ENCODE data around the gene LCA5L. TPM values are rescaled to one million over a fixed set of nuclear protein-coding genes. Genes with fewer than 3 reads are reported as not detected.

LCA5L gene
- total and polyA plus RNA-seq, 2 of the 13 experiments (the other 11 are each of a cell fraction or from before 2014, with no cell fraction given), result 0.13 to 0.55 TPM

DNA sequence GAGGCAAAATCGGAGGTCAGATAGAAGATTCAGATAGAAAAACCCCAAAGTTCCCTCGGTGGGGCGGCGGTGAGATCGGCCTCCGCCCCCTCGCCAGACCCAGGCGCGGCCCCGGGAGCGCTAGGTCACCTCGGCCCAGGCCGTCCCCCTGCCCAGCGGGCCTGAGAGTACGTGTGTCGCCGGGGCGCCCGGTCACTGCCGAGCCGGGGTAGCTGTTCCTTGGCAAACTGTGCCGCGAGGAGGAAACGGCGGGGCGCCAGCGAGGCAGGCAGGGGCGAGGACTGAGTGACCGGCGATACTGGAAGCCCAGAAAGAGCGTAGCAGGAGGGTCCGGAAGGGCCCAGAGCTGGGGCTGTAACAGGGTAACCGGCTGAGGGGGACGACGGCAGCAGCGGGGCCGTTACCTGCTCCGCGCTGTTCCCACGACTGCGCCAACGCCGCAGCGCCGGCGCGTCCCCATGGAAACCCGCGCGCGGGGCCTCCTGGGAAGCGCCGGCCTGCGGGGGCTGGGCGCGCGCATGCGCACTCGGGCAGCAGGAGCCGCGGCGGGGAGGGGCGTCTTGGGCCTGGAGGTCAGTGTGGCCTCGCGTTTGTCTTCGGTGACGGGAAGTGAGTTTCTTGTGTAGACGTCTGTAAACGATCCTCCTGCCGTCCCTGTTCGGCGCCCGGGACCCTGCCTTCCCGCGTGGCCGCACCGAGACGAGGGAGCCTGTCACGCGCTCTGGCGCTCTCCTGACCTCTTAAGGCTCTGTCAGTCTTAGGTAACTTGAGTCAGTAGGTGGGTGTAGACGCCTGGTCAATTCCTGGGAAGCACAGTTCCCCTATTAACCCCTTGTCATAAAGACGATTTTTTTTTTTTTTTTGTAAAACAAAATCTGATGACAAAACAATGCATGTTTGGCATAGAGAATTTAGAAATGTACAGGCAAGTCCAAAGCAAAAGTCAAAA, at the start of gene LCA5L (continued):
- TF ChIP-seq, protein P1, sequence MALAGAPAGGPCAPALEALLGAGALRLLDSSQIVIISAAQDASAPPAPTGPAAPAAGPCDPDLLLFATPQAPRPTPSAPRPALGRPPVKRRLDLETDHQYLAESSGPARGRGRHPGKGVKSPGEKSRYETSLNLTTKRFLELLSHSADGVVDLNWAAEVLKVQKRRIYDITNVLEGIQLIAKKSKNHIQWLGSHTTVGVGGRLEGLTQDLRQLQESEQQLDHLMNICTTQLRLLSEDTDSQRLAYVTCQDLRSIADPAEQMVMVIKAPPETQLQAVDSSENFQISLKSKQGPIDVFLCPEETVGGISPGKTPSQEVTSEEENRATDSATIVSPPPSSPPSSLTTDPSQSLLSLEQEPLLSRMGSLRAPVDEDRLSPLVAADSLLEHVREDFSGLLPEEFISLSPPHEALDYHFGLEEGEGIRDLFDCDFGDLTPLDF (CRISPR knock-in tag; IDR thresholded peaks at IDR 0.05), result 0 out of 2 replicates have a peak, but pooled peaks have one; percentile 23
- TF ChIP-seq SPEN (CRISPR knock-in tag; IDR thresholded peaks at IDR 0.05; ENCODE audit: low read depth) (peak; percentile 65; the same call in 1 of the 2 replicates), ELF3 (CRISPR knock-in tag; IDR thresholded peaks at IDR 0.05) (peak; percentile 33; the same call in 1 of the 2 replicates), PHF8 (CRISPR knock-in tag; IDR thresholded peaks at IDR 0.05) (peak; percentile 78), FOXM1 (CRISPR knock-in tag; IDR thresholded peaks at IDR 0.05) (no peak), ZNF652 (CRISPR knock-in tag; IDR thresholded peaks at IDR 0.05; ENCODE audit: borderline replicate concordance, low read depth) (peak; percentile 75), HDAC1 (CRISPR knock-in tag; IDR thresholded peaks at IDR 0.05) (peak; percentile 91), ZNF160 (CRISPR knock-in tag; IDR thresholded peaks at IDR 0.05) (peak; percentile 73; the same call in 1 of the 2 replicates), SP1 (IDR thresholded peaks at IDR 0.05) (no peak), SP1 (CRISPR knock-in tag; IDR thresholded peaks at IDR 0.05) (no peak), ZNF746 (CRISPR knock-in tag; IDR thresholded peaks at IDR 0.05) (no peak), ZNF292 (CRISPR knock-in tag; IDR thresholded peaks at IDR 0.05; ENCODE audit: borderline replicate concordance, low read depth) (0 out of 2 replicates have a peak, but pooled peaks have one; percentile 58), ZNF766 (CRISPR knock-in tag; IDR thresholded peaks at IDR 0.05; ENCODE audit: borderline replicate concordance) (peak; percentile 8; the same call in 1 of the 2 replicates), ZNF776 (CRISPR knock-in tag; IDR thresholded peaks at IDR 0.05) (peak; percentile 82; the same call in 1 of the 2 replicates), PHF20 (CRISPR knock-in tag; IDR thresholded peaks at IDR 0.05) (peak; percentile 65), SAFB2 (CRISPR knock-in tag; IDR thresholded peaks at IDR 0.05; ENCODE audit: borderline replicate concordance, low read depth) (0 out of 2 replicates have a peak, but pooled peaks have one; percentile 43), CBX2 (IDR thresholded peaks at IDR 0.05; ENCODE audit: low read depth, low read length) (no peak), CBX2 (CRISPR knock-in tag; IDR thresholded peaks at IDR 0.05; ENCODE audit: low read depth) (no peak), ZNF605 (CRISPR knock-in tag; IDR thresholded peaks at IDR 0.05) (peak; percentile 24; the same call in 1 of the 2 replicates), SIX1 (CRISPR knock-in tag; IDR thresholded peaks at IDR 0.05; ENCODE audit: borderline replicate concordance) (no peak)
- TF ChIP-seq, protein P2, sequence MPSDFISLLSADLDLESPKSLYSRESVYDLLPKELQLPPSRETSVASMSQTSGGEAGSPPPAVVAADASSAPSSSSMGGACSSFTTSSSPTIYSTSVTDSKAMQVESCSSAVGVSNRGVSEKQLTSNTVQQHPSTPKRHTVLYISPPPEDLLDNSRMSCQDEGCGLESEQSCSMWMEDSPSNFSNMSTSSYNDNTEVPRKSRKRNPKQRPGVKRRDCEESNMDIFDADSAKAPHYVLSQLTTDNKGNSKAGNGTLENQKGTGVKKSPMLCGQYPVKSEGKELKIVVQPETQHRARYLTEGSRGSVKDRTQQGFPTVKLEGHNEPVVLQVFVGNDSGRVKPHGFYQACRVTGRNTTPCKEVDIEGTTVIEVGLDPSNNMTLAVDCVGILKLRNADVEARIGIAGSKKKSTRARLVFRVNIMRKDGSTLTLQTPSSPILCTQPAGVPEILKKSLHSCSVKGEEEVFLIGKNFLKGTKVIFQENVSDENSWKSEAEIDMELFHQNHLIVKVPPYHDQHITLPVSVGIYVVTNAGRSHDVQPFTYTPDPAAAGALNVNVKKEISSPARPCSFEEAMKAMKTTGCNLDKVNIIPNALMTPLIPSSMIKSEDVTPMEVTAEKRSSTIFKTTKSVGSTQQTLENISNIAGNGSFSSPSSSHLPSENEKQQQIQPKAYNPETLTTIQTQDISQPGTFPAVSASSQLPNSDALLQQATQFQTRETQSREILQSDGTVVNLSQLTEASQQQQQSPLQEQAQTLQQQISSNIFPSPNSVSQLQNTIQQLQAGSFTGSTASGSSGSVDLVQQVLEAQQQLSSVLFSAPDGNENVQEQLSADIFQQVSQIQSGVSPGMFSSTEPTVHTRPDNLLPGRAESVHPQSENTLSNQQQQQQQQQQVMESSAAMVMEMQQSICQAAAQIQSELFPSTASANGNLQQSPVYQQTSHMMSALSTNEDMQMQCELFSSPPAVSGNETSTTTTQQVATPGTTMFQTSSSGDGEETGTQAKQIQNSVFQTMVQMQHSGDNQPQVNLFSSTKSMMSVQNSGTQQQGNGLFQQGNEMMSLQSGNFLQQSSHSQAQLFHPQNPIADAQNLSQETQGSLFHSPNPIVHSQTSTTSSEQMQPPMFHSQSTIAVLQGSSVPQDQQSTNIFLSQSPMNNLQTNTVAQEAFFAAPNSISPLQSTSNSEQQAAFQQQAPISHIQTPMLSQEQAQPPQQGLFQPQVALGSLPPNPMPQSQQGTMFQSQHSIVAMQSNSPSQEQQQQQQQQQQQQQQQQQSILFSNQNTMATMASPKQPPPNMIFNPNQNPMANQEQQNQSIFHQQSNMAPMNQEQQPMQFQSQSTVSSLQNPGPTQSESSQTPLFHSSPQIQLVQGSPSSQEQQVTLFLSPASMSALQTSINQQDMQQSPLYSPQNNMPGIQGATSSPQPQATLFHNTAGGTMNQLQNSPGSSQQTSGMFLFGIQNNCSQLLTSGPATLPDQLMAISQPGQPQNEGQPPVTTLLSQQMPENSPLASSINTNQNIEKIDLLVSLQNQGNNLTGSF (CRISPR knock-in tag; IDR thresholded peaks at IDR 0.05), result no peak
- TF ChIP-seq, protein P3, sequence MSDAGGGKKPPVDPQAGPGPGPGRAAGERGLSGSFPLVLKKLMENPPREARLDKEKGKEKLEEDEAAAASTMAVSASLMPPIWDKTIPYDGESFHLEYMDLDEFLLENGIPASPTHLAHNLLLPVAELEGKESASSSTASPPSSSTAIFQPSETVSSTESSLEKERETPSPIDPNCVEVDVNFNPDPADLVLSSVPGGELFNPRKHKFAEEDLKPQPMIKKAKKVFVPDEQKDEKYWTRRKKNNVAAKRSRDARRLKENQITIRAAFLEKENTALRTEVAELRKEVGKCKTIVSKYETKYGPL (CRISPR knock-in tag; IDR thresholded peaks at IDR 0.05), result 0 out of 2 replicates have a peak, but pooled peaks have one; percentile 20
- TF ChIP-seq, protein P4, sequence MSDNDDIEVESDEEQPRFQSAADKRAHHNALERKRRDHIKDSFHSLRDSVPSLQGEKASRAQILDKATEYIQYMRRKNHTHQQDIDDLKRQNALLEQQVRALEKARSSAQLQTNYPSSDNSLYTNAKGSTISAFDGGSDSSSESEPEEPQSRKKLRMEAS (IDR thresholded peaks at IDR 0.05), result peak; percentile 59
